Ammon's horn (tissue), 1 donor: ENCODE results near the gene PDIA6.

Experiments used
- DNase-seq: peaks from one replicate; pipeline ENCODE4 v3.0.0-alpha.2; 2016; ENCODE audit warnings: low spot score

The PDIA6 gene

GRCh38 chr2:10764096-10764785 is 48.3 kb downstream of the PDIA6 start:
- DNase-seq, result no peak

DNA sequence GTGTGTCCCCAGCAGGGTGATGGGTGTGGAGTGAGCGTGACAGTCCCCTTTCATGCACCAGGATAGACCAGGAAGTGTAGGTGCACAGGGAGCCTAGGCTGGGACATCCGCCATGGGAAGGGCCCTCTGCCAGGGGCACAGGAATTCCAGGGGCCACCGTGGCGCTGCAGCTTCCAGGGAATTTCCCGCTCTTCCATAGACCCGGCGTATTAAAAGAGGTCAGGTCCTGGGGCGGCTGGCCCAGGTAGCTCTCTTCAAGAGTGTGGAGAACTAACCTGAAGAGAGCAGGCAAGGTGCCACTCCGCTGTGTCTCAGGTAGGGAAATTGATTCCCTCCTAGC is 49.2 kb downstream of the PDIA6 start:
- no peak for DNase-seq

DNA sequence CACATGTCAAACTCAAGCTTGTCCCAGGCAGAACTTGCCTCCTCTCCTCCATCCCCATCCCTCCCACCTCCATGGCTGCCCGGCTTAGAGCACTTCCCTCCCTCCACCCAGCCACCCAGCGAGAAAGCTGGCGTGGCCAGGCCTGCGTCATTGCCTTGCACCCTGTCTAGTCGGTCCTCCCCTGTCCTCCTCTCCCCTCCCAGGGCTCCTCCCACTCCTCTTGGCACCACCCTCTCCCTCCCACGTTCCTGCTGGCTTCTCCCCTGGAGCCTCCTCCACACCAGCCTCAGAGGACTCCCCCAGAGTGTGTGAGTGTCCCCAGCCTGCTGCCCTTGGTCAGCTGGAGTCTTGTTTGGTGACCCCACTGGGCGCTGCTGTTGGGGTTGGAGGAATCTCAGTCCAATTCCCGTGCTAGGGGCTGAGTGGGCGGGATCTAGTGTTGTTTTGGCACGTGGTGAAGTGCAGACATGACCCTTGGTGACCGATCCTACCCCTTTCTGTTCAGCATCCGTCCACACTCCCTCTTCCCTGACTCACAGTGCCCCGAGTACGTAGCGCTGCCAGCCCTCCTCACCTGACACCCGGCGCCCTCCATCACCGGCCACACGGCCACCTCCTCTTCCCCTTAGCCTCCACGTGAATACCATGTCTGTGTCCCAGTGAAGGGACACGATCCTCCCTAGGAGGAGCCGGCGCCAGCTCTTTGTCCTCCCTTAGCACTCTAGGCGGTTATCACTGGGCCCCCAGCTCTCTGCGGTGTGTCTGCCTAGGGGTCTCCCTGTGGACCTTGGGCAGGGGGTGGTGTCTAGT is 49.7 kb downstream of the PDIA6 start:
- no peak for DNase-seq

DNA sequence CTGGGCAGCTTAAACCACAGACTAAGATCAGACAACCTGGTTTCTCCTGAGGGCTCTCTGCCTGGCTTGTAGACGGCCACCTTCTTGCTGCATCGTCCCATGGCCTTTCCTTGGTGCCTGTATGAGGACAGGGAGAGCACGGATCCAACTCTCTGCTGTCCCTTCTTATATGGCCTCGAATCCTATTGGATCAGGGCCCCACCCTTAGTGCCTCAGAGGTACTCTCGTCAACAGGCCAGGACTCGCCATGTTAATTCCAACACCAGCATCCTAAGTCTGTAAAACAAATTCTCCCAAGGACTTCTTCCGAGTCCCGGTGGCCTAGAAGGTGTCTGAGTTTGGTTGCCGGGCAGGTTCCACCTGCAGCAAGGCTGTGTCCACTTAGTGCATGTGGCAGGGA is 51.0 kb downstream of the PDIA6 start:
- DNase-seq, result no peak

DNA sequence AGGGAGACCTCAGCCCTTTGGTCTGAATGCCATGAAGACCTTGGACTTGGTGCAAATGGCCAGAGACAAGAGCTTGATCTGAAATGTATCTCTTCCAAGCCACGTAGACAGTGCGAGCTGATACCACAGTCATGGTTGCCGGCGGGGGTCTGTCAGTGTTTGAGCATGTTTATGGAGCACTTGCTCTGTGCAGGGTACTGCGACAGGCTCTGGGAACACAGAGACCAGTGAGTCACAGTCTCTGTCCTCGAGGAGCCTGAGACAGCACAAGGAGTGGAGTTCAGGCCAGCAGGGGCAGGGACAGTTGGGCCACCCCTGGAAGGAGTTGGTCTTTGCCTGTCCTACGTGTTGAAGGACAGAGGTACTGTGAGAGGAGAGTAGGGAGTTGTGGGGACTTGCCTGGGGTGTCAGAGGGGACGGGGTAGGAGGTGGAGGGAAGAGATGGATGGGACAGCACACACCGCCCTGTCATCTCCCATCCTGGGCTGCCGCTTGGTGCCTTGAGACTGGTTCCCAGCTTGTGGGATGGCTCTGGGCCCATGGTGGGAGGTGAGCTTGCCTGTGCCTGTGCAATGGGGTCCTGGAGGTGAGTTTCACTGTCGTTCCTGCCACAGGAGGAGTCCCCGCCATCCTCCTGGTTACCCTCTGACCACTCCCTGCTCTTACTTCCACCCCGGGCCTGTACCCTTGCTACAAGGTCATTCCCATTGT is 51.6 kb downstream of the PDIA6 start:
- DNase-seq, result no peak

DNA sequence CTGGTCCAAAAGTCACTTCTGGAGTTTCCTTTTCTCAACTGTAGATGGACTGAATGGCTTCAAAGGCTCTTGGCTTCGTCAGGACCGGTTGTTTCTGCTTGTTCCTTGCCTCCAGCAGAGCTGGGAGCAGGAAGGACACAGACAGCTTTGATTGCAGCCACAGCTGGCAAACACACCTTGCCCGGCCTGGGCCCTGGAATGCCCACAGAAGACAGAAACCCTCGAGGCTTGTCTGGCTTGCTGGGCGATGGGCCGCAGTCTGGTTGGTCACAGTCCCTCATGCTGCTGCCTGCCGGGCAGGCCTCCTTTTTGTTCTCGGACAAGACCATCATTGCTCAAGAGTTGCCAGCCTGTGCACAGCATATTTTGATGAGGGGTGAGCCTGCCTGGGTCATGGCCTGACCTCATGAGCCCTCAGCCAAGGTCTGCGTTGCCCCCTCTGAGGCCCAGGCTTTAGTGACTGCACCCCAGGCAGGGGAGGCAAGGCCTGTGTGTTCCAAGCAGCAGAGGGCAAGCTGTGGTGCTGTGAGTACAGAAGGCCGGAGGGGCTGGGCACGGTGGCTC is 53.4 kb downstream of the PDIA6 start:
- no peak for DNase-seq

DNA sequence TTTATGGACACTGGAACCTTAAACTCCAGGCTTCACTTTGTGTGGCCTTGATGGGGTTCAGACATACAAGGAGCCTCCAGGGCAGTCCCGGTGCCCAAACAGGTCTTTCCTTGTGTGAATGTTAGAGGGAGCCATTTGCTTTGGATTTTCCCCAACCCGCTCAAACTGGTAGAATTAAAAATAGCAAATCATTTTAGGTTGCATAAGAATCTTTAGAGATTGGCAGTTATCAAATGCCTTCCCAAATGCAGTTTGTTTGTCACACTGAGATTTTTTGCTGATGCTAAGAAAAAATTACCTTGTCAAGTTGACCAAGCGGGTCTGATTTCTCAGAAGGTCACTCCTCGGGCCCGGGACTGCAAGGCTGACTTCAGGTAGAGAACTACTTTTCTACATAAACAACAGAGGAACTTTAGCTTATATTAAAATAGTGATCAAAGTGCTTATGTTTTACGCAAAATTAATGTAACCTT is 54.7 kb downstream of the PDIA6 start:
- no peak for DNase-seq

GRCh38 chr2:10755621-10756020 is 57.0 kb downstream of the PDIA6 start:
- no peak for DNase-seq

DNA sequence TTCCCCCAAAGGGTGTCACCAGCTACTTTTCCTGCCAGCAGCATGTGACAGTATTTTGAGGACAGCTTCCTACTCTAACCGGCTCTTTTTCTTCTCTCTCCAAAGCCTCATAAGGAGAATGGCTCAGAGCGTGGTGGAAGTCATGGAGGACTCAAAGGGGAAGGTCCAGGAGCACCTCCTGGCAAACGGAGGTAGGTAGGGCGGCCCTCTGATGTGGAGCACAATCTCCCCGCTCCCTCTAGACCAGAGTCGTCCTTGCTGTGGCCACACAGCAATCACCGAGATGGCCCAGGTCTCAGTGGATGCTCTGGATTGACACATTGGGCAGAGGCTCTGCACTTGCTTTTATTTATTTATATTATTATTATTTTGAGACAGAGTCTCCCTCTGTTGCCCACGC is 58.7 kb downstream of the PDIA6 start:
- no peak for DNase-seq

DNA sequence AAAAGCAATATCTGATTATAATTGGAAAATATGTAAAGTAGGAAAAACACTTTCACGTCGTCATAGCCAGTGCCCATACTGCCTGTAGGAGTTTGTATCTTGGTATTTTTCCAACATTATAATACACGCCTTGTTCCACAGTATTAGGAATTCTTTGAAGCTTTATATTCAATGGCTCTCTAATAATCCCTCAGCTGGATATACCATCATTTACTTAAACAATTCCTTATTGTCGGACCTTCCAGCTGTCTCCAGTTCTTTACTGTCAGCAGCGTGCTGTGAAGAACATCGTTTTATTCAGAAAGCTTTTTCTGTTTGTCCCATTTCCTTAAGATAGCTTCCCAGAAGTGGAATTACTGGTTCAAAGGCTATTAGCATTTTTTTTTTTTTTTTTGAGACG is 59.4 kb downstream of the PDIA6 start:
- DNase-seq, result no peak

GRCh38 chr2:10752236-10752635 is 60.3 kb downstream of the PDIA6 start:
- no peak for DNase-seq

- peak; percentile 20 for DNase-seq
Measured at GRCh38 chr2:10750610-10751009, 62.0 kb downstream of the PDIA6 start.

DNA sequence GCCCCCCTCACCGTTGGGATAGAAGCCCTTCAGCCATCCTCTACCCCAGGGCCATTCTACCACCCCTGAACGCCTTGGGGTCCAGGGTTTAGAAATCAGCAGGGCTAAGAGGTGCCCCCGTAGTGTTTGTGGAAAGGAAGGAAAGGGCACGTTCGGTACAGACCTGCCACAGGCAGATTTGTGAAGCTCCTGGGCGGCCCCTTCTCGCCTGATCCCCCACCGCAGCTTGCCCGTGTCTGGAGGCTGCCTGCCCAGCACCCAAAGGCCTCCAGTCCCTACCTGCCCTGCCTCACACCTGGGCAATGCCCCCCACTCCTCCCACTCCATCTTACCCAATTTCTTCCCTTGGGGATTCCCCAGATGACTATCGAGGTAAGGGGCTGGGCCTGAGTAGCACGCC is 69.9 kb downstream of the PDIA6 start:
- no peak for DNase-seq

DNA sequence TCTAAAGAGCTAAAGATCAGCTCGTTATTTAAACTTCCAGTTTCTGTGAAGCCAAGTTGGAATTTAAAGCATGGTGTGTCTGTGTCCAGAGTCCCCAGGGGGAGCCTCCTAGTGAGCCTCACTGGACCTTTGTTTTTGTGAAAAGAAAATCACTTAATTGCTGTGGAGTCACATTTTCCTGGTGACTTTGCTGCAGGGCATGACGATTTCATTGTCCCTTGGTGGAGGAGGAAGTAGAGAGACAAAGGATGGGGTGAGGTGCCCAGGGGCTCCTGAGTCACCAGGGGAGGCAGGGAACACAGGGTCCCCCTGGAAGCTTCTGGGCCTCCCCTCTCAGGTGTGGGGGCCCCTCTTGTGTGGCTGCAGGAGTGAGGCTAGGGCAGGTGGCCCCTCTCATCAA is 71.4 kb downstream of the PDIA6 start:
- DNase-seq, result no peak

DNA sequence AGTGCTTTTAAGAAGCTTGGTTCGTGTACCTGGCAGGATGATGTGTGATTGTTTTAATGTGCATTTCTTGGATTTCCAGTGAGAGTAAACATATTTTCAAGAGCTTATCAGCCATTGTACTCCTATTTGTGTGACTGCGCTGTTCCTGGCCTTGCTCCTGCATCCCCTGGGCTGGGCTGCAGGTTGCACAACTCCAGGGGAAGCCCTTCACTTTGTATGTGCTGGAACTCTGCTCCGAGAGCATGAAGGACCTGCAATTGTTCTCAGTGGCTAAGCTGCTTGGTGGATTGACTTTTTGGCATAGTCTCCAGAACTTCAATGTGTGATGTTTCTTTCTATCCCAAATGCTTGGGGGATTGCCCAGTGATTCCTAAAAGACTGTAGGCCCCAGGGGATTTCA is 72.4 kb downstream of the PDIA6 start:
- DNase-seq, result no peak

GRCh38 chr2:10738192-10738591 is 74.4 kb downstream of the PDIA6 start:
- DNase-seq, result no peak

DNA sequence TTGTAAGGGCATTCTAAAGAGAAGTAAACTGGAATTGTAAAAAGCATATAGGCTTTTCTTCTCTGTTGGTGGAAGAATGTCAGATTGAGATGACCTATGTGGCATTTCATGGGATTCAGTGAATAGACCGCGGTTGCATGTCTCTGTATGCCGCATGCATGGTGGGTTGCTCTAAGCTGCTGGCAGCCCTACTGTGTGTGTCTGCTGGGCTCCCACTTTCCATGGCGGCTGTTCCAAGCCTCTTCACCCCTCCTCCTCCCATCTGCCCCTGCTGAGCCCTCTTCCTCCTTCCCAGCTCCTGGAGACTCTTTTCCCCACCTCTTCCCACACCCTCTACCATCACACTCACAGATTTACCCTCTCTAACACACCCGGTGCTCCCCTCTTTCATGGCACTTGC is 78.6 kb downstream of the PDIA6 start:
- DNase-seq, result no peak

DNA sequence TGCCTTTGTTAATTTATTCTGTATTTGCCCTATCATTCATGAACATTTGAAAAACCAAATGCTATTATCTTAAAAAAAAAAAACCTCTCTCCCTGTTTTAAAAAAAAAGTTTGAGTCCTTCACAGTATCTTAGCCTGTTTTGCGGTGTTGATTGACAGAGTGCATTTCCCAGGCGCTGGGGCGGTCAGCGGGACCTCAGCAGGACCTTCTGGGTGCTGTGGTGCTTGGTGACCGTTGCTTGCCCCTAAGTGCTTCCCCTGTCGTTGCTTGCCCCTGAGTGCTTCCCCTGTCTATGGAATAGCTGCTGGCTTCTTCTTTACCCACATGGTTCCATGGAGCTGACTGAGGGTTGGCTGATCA is 79.0 kb downstream of the PDIA6 start:
- DNase-seq, result no peak
